KOPT-K1 (cell line): Measurements from ENCODE around the gene GOLGA2.
"Not testable (repeated sequence)": the region's sequence is repeated elsewhere in the genome, so short reads cannot be mapped to it uniquely, and the experiment has no call there.

ENCODE experiments used
- H3K27ac ChIP-seq: fragments of 200-600 bp; sonication (generic); 2 replicates; pipeline ENCODE4 v1.5.1; 2016; ENCODE audit warnings: antibody characterized with exemption, mild to moderate bottlenecking, low read depth, low read length; ENCODE audit not compliant: poor library complexity, severe bottlenecking
- H3K36me3 ChIP-seq: fragments of 200-600 bp; sonication (generic); 2 replicates; pipeline ENCODE4 v1.5.1; 2017; ENCODE audit warnings: antibody characterized with exemption, mild to moderate bottlenecking, low read length, moderate library complexity; ENCODE audit not compliant: insufficient read depth
- H3K9me3 ChIP-seq: fragments of 200-600 bp; sonication (generic); 2 replicates; pipeline ENCODE4 v1.5.1; 2017; ENCODE audit warnings: antibody characterized with exemption, low read length, mild to moderate bottlenecking; ENCODE audit not compliant: insufficient read depth, poor library complexity, severe bottlenecking

Gene GOLGA2

DNA sequence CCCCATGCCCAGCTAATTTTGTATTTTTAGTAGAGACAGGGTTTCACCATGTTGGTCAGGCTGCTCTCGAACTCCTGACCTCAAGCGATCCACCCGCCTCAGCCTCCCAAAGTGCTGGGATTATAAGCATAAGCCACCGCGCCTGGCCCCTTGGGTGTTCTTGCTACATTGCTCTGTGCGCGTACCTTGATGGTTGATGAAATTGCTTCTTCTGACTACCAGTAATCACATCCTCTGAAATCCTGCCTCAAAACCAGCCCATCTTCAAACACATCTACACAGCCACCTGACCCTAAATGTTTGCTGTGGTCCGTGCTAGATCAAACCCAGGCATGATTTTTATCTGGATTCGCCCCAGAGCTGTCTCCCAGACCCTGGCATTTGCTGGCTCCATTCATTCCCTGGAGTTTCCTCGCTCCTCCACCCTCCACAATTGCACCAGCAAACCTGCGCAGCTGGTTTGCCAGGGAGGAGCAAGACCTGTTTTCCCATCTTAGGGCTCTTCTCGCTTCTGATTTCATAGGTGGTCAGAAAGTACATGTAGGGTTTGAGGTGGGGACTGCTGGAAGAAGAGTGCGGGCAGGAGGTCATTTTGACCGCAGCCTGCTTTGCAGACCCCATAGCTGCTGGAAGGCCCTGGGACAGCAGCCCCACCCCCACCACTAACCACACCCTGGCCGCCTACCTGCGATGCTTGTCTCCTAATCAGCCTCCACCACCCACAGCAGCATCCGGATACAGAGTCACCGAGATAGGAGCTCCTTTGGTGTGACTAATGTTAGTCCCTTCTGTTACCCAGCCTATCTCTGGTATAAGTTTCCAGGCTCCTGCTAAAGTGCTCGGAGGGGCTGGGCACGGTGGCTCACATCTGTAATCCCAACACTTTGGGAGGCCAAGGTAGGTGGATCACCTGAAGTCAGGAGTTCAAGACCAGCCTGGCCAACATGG is 23.0 kb upstream of the GOLGA2 start:
- Histone ChIP-seq H3K36me3 (no peaks in the 10 kb centered on the region), H3K27ac (no peak overlapping the region), H3K9me3 (no peaks in the 10 kb centered on the region)

DNA sequence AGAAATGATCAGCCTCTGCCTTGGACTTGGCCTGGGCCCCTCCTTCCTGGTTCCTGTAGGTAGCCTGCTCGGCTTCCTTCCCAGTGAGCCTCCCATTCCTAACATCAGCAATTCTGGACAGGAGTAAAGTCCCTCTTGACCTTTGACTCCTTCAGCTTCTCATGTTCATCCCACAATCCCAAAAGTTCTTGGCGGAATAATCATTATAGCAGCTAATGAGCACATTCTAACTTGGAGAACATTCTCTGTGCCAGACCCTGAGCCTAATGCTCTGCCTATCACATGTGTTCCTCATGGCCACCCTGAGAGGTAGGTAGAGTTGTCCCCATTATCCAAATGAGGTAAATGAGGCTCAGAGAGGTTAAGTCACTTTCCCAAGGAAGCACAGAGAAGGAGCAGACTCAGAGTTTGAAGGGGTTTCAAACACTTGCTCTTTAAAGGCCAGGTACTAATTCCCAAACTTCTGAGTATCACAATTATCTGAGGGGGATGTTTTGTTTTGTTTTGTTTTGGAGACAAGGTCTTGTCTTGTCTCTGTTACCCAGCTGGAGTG is 21.5 kb upstream of the GOLGA2 start:
- no peaks in the 10 kb centered on the region for H3K9me3 ChIP-seq
- H3K36me3 ChIP-seq: no peaks in the 10 kb centered on the region
- H3K27ac ChIP-seq: no peak overlapping the region

- Histone ChIP-seq H3K27ac (no peak overlapping the region), H3K9me3 (no peaks in the 10 kb centered on the region), H3K36me3 (no peaks in the 10 kb centered on the region)
These were observed 20.8 kb upstream of the GOLGA2 start for GRCh38 chr9:128296340-128297220.

- H3K27ac ChIP-seq: no peak overlapping the region
- H3K9me3 ChIP-seq: no peaks in the 10 kb centered on the region
- no peaks in the 10 kb centered on the region for H3K36me3 ChIP-seq
These were observed 18.3 kb upstream of the GOLGA2 start for GRCh38 chr9:128294142-128294541.

DNA sequence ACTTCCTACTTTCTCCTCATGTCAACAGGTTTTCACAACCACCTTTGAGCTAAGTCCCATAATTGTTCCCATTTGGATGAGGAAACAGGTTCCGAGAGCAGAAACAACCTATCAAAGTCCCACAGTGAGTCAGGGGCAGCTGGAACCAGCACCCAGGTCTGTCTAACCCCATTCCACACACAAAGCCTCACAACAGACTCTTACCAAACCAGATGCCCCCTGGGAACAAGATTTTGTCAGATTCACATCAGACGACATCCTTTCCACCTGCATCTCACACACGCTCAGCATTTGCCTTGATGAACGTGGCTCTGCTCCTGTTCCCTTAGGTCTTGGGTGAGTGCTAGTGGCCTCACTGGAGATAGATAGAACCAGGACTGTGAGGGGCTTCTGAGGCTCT is 17.3 kb upstream of the GOLGA2 start:
- Histone ChIP-seq H3K36me3 (no peaks in the 10 kb centered on the region), H3K27ac (no peak overlapping the region), H3K9me3 (no peaks in the 10 kb centered on the region)

DNA sequence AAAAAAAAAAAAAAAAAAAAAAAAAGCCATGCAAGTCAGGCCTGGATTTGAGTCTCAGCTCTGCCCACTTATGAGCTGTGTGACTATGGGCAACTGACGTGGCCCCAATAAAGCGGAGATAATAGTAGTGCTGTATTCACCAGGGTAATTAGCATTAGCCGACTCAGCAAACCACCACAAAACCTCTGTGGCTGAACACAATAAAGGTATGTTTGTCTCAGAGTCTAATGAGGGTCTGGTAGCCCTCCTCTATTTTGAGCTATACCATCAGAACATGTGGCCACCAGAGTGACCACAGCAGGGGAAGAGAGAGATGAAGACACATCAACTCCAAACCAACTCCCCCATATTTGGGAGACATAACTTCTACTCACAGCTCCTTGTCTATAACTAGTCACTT is 16.2 kb upstream of the GOLGA2 start:
- Histone ChIP-seq H3K27ac (no peak overlapping the region), H3K9me3 (no peaks in the 10 kb centered on the region), H3K36me3 (no peaks in the 10 kb centered on the region)

DNA sequence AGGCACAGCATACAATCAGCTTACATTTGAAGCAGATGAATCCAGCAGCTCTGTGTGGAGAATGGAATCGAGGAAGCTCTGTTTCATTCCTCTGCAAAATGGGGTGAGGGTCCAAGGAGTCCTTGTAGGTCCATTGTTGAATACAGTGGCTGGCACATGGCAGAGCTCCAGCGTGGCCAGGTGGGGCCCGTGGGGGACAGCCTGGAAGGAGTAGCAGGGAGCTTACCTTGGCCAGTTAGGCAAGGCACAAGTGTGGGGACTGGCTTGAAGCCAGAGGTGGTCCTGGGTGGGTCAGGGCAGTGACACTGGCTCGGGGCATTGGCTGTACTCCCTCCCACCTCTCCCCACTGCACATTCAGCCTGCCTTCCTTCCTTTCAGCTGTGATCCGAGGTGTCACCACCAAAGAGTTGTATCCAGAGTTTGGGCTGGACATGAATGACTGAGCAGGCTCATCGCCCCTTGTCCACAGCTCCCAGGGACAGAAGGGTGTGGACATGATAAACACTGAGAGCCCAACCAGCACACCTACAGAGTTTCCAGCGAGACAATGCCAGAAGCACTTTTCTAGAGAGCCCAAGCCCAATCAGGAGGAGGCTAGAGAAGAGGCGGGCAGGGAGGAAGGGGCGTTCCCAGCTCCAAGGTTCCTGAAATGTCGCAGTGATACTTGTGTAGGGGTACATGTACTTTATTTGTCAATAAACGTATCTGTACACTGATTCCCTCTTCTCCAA is 12.6 kb upstream of the GOLGA2 start:
- H3K9me3 ChIP-seq: no peaks in the 10 kb centered on the region
- H3K36me3 ChIP-seq: peaks cover 12% of the 10 kb centered on the region; the same call in 1 of the 2 replicates
- no peak overlapping the region for H3K27ac ChIP-seq

DNA sequence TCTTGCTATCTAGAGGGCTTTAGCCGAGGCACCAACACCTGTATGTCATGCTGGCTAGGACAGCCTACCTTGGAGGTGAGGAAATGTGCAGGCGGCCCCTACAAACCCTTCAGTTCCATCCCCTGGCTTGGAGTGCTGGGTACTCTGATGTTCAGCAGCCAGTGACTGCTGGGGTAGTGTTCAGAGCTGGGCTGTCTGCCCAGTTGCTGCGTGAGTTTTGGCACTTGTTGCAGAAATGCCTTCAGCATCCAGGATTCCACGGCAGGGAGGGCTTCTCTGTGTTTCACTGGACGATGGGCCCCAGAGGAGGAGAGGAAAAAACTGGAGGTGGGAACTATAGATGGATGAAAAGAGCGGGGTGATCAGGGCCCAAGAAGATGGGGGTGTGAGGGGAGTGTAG is 10.6 kb upstream of the GOLGA2 start:
- Histone ChIP-seq H3K36me3 (peaks cover 12% of the 10 kb centered on the region; the same call in 1 of the 2 replicates), H3K27ac (no peak overlapping the region), H3K9me3 (no peaks in the 10 kb centered on the region)

DNA sequence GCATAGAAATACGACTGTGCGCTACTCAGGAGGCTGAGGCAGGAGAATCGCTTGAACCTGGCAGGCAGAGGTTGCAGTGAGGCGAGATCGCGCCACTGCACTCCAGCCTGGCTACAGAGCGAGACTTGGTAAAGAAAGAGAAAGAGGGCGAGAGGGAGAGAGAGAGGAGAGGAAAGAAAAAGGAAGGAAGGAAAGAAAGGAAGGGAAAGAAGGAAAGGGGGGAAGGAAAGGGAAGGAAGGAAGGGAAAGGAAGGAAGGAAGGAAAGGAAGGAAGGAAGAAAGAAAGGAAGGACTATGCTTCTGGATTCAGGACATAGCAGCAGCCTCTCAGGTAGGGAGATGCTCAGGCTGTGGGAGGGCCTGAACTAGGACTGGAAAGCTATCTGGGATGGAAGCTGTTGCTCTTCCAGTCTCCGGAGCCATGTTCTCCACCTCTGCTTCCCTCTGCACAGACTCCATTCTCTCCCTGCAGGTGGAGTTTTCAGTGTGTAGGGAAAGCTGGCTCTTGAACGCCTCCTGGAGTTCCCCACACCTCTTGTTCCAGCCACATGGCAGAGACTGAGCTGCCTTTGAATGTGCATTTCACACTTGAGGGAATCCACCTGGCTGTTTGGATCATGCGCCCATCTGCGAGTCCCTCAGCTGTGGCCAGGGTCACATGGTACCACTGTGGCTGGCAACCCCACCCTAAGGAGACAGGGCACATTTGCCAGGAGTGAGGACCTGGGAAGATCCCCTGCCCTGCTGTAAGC is 9.4 kb upstream of the GOLGA2 start:
- H3K9me3 ChIP-seq: no peaks in the 10 kb centered on the region
- no peak overlapping the region for H3K27ac ChIP-seq
- peaks cover 12% of the 10 kb centered on the region; the same call in 1 of the 2 replicates for H3K36me3 ChIP-seq

- peaks cover 12% of the 10 kb centered on the region; the same call in 1 of the 2 replicates for H3K36me3 ChIP-seq
- no peak overlapping the region for H3K27ac ChIP-seq
- H3K9me3 ChIP-seq: no peaks in the 10 kb centered on the region
These were observed 6.7 kb upstream of the GOLGA2 start for GRCh38 chr9:128282500-128282899.

DNA sequence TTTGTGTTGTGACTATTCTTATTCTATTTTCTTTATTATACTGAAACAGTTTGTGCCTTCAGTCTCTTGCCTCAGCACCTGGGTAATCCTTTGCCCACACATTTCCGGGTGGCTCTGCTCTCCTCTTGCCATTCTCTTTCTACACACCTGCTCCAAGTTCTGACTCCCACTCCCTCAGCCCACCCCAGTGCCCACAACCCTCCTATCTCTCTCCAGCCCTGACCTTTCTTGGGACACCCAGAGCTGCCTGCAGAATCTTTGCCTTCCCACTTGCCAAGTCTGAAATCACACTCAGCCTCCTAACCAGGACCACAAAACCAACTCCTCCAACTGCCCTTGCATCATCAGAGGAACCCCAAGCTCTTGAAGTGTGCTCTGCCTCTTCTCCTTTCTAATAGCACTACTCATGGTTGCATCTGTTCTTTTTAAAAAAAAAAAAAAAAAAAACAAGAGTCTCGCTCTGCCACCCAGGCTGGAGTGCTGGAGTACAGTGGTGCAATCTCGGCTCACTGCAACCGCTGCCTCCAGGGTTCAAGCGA is 4.3 kb upstream of the GOLGA2 start:
- Histone ChIP-seq H3K27ac (peak overlapping the region; percentile 36), H3K36me3 (no peaks in the 10 kb centered on the region), H3K9me3 (no peaks in the 10 kb centered on the region)

DNA sequence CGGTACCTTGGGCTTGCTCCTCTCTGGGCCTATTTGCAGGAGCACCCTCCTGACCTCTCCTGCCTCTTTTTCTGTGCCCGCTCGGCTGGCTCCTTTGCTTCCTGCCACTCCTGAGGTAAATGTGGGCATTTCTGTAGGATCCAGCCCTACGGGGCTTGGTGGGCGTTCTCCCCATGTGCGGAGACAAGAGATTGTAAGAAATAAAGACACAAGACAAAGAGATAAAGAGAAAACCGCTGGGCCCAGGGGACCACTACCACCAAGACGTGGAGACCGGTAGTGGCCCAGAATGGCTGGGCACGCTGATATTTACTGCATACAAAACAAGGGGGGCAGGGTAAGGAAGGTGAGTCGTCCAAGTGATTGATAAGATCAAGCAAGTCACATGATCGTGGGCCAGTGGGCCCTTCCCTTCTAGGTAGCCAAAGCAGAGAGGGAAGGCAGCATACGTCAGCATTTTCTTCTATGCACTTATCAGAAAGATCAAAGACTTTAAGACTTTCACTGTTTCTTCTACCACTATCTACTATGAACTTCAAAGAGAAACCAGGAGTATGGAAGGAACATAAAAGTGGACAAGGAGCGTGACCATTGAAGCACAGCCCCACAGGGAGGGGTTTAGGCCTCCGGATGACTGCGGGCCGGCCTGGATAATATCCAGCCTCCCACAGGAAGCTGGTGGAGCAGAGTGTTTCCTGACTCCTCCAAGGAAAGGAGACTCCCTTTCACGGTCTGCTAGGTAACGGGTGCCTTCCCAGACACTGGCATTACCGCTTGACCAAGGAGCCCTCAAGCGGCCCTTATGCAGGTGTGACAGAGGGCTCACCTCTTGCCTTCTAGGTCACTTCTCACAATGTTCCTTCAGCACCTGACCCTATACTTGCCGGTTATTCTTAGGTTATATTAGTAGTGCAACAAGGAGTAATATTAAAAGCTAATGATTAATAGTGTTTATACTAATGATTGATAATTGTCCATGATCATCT is 3.6 kb upstream of the GOLGA2 start:
- peak overlapping the region; percentile 31 for H3K27ac ChIP-seq
- H3K36me3 ChIP-seq, H3K9me3 ChIP-seq: not testable (repeated sequence)
